ENCODE measurements around the gene SUMF1. TPM values are rescaled to one million over a fixed set of nuclear protein-coding genes. Genes with fewer than 3 reads are reported as not detected.
A peak's percentile ranks its signal among the peaks of the same experiment; 100 is the strongest.

SUMF1 gene
- total RNA-seq, 1 donor from 2014 or later: 44.5 TPM

GRCh38 chr3:4323246-4324027 lies 143.6 kb downstream of the SUMF1 start:
- DNase-seq (ENCODE audit: low read depth): no peak
- no peak for TF ChIP-seq CTCF (conservative IDR thresholded peaks at IDR 0.05; ENCODE audit: low read depth, low read length)
- no peak overlapping the region for H3K4me3 ChIP-seq (ENCODE audit: low read depth, low read length)

DNA sequence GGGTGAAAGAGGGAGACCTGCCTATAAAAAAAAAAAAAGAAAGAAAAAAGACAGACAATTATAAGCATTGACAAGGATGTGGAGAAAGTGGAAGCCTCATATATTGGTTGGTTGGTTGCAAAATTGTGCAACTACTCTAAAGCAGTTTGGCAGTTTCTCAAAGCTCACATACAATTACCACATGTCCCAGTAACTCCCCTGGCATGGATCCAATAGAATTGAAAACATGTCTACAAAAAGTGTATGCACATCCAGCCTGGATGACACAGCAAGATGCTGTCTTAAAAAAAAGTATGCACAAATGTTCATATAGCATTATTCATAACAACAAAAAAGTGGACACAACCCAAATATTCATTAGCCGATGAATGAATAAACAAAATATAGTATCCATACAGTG lies 144.4 kb downstream of the SUMF1 start:
- TF ChIP-seq CTCF (conservative IDR thresholded peaks at IDR 0.05; ENCODE audit: low read depth, low read length): no peak
- peak; percentile 27 for DNase-seq (ENCODE audit: low read depth)
- H3K4me3 ChIP-seq (ENCODE audit: low read depth, low read length): no peak overlapping the region

GRCh38 chr3:4321732-4322131 lies 145.3 kb downstream of the SUMF1 start:
- no peak for TF ChIP-seq CTCF (conservative IDR thresholded peaks at IDR 0.05; ENCODE audit: low read depth, low read length)
- no peak for DNase-seq (ENCODE audit: low read depth)

GRCh38 chr3:4320096-4320911 lies 146.8 kb downstream of the SUMF1 start:
- no peak overlapping the region for H3K4me3 ChIP-seq (ENCODE audit: low read depth, low read length)
- DNase-seq (ENCODE audit: low read depth): no peak
- TF ChIP-seq CTCF (conservative IDR thresholded peaks at IDR 0.05; ENCODE audit: low read depth, low read length): no peak

More at GRCh38 chr3:4321732-4322131, 145.3 kb downstream of the SUMF1 start:
- no peak overlapping the region for H3K4me3 ChIP-seq (ENCODE audit: low read depth, low read length)

DNA sequence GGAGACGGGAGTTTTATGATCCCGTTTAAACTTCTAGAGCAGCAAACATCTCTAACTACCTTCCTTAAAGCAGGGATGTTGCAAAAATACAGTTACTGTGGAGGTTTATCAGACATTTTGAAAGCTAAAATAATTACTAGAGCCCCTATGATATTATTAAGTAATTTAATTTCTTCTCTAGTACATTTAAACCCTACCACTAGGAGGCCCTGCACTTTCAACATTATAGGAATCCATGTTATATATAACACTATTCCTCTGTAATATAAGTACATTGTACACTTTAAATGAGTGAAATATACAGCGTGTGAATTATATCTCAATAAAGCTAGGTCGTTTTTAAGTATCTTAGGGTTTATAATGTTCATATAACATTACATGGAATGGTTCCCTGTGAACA lies 152.4 kb downstream of the SUMF1 start:
- TF ChIP-seq CTCF (conservative IDR thresholded peaks at IDR 0.05; ENCODE audit: low read depth, low read length): peak; percentile 47
- no peak overlapping the region for H3K4me3 ChIP-seq (ENCODE audit: low read depth, low read length)
- DNase-seq (ENCODE audit: low read depth): no peak

DNA sequence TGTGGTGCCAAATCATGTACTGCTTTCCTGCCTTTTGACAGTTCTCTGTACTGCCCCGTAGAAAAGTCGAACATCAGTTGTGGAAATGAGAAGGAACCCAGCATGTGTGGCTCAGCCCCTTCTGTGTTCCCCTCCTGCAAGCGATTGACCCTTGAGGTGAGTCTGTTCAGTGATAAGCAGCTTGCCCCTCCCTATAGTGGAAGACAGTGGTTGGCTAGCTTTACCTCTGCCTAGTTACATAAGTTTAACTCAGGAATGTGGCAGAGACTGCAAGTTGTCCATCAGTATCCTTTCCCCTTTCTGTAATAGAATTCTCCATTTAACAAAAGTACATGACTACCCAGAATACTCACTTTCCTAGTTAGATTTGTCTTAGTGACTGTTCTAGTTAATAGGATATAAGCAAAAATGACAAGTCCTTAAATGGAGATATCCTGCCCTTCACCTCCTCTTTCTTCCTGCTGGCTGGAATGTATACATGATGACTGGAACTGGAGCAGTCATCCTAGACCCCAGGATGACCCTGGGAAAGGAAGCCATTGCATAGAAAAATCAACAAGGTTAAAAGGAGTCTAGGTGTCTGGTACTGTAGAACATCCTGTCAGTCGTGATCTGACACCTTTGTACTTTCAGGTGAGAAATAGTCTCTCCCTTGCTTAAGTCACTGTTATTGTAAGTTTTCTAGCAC lies 153.3 kb downstream of the SUMF1 start:
- no peak for DNase-seq (ENCODE audit: low read depth)
- H3K4me3 ChIP-seq (ENCODE audit: low read depth, low read length): no peak overlapping the region
- no peak for TF ChIP-seq CTCF (conservative IDR thresholded peaks at IDR 0.05; ENCODE audit: low read depth, low read length)

Data from epithelial cell of proximal tubule (primary cell).